ENCODE data around the gene NUDT17.
A peak's percentile ranks its signal among the peaks of the same experiment; 100 is the strongest.
"Not testable (repeated sequence)": the region's sequence is repeated elsewhere in the genome, so short reads cannot be mapped to it uniquely, and the experiment has no call there.

Gene NUDT17

GRCh38 chr1:145827966-145828365 is 17.5 kb upstream of the NUDT17 start:
- no peak for TF ChIP-seq CTCF (IDR thresholded peaks at IDR 0.05; ENCODE audit: low read depth, low read length)
- DNase-seq: no peak
- no peaks in the 10 kb centered on the region for H3K9me3 ChIP-seq
- no peak overlapping the region for H3K4me3 ChIP-seq (ENCODE audit: low read depth, low read length)
- H3K27me3 ChIP-seq: no peaks in the 10 kb centered on the region
- H3K4me1 ChIP-seq: no peaks in the 10 kb centered on the region; the same call in 1 of the 2 replicates
- H3K36me3 ChIP-seq: peaks cover 72% of the 10 kb centered on the region

GRCh38 chr1:145828367-145829026 is 16.9 kb upstream of the NUDT17 start:
- Histone ChIP-seq H3K4me1 (no peaks in the 10 kb centered on the region; the same call in 1 of the 2 replicates), H3K4me3 (ENCODE audit: low read depth, low read length) (no peak overlapping the region), H3K36me3 (peaks cover 78% of the 10 kb centered on the region), H3K9me3 (no peaks in the 10 kb centered on the region), H3K27me3 (no peaks in the 10 kb centered on the region)
- TF ChIP-seq CTCF (IDR thresholded peaks at IDR 0.05; ENCODE audit: low read depth, low read length): no peak
- no peak for DNase-seq

GRCh38 chr1:145830810-145831209 is 14.6 kb upstream of the NUDT17 start:
- not testable (repeated sequence) for H3K4me3 ChIP-seq (ENCODE audit: low read depth, low read length); H3K4me1 ChIP-seq; H3K9me3 ChIP-seq; H3K27me3 ChIP-seq; DNase-seq
- H3K36me3 ChIP-seq: peaks cover 91% of the 10 kb centered on the region

GRCh38 chr1:145837656-145838055 is 7.8 kb upstream of the NUDT17 start:
- DNase-seq: no peak
- no peaks in the 10 kb centered on the region for H3K4me1 ChIP-seq
- no peak for TF ChIP-seq CTCF (IDR thresholded peaks at IDR 0.05; ENCODE audit: low read depth, low read length)
- peaks cover 89% of the 10 kb centered on the region for H3K36me3 ChIP-seq
- no peaks in the 10 kb centered on the region for H3K27me3 ChIP-seq
- no peak overlapping the region for H3K4me3 ChIP-seq (ENCODE audit: low read depth, low read length)
- no peaks in the 10 kb centered on the region for H3K9me3 ChIP-seq

- no peaks in the 10 kb centered on the region for H3K27me3 ChIP-seq
- DNase-seq: no peak
- no peak for TF ChIP-seq CTCF (IDR thresholded peaks at IDR 0.05; ENCODE audit: low read depth, low read length)
- no peak overlapping the region for H3K4me3 ChIP-seq (ENCODE audit: low read depth, low read length)
- H3K9me3 ChIP-seq: no peaks in the 10 kb centered on the region
- H3K4me1 ChIP-seq: no peaks in the 10 kb centered on the region
- peaks cover 41% of the 10 kb centered on the region for H3K36me3 ChIP-seq
These were observed 2.4 kb upstream of the NUDT17 start for GRCh38 chr1:145843031-145843430.

GRCh38 chr1:145845144-145845513 is 301 bp upstream of the NUDT17 start:
- TF ChIP-seq CTCF (IDR thresholded peaks at IDR 0.05; ENCODE audit: low read depth, low read length): no peak
- Histone ChIP-seq H3K36me3 (peaks cover 20% of the 10 kb centered on the region), H3K4me1 (no peaks in the 10 kb centered on the region), H3K4me3 (ENCODE audit: low read depth, low read length) (peak overlapping the region; percentile 77), H3K9me3 (no peaks in the 10 kb centered on the region), H3K27me3 (no peaks in the 10 kb centered on the region)
- DNase-seq: no peak
